DND-41 (cell line): ENCODE data around the gene LTBR.

Source experiments
- ATAC-seq: fragments of 200-7000 bp; cut with Tn5 transposase; 3 replicates; pipeline ENCODE4 v1.9.1; 2021; ENCODE audit warnings: low read depth; ENCODE audit not compliant: insufficient read depth
- DNase-seq: peaks from one replicate; pipeline ENCODE4 v3.0.0-alpha.2; 2020
- H2AFZ ChIP-seq: 2 replicates; pipeline ENCODE4 v1.6.0; 2012; ENCODE audit warnings: low read depth, low read length
- H3K27ac ChIP-seq: 2 replicates; pipeline ENCODE4 v1.5.1; 2012; ENCODE audit warnings: low read length, inconsistent platforms
- H3K27me3 ChIP-seq: fragments of 200-600 bp; sonication (generic); 2 replicates; pipeline ENCODE4 v1.6.0; 2012; ENCODE audit warnings: low read length, mild to moderate bottlenecking, inconsistent platforms; ENCODE audit not compliant: insufficient read depth, poor library complexity
- H3K36me3 ChIP-seq: 2 replicates; pipeline ENCODE4 v1.5.1; 2012; ENCODE audit warnings: low read length, inconsistent platforms; ENCODE audit not compliant: insufficient read depth
- H3K4me1 ChIP-seq: 2 replicates; pipeline ENCODE4 v1.5.1; 2012; ENCODE audit warnings: mild to moderate bottlenecking, low read length; ENCODE audit not compliant: insufficient read depth
- H3K4me2 ChIP-seq: 2 replicates; pipeline ENCODE4 v1.6.0; 2012; ENCODE audit warnings: mild to moderate bottlenecking, moderate library complexity, low read length, inconsistent platforms; ENCODE audit not compliant: insufficient read depth
- H3K4me3 ChIP-seq, 2 experiments: fragments of 200-600 bp in 1 of 2; shearing (Covaris generic) in 1 of 2; 2 replicates each; pipeline ENCODE4 v1.5.1; 2012 to 2016; ENCODE audit warnings: inconsistent platforms in 2 of 2, low read length in 2 of 2, mild to moderate bottlenecking in 2 of 2, low read depth in 1 of 2, moderate library complexity in 1 of 2
- H3K79me2 ChIP-seq: 2 replicates; pipeline ENCODE4 v1.6.0; 2012; ENCODE audit warnings: low read length, inconsistent platforms; ENCODE audit not compliant: insufficient read depth
- H3K9ac ChIP-seq: 2 replicates; pipeline ENCODE4 v1.6.0; 2012; ENCODE audit warnings: low read depth, mild to moderate bottlenecking, inconsistent platforms, low read length, moderate library complexity
- H3K9me3 ChIP-seq: 2 replicates; pipeline ENCODE4 v1.5.1; 2012; ENCODE audit warnings: low read length, moderate library complexity, mild to moderate bottlenecking, inconsistent platforms; ENCODE audit not compliant: insufficient read depth, severe bottlenecking
- H4K20me1 ChIP-seq: 2 replicates; pipeline ENCODE4 v1.6.0; 2012; ENCODE audit warnings: low read length; ENCODE audit not compliant: insufficient read depth
- EZH2 ChIP-seq: IDR thresholded peaks from 3 replicates; pipeline ENCODE4 v1.6.1; 2012; ENCODE audit warnings: borderline replicate concordance, low read depth, mild to moderate bottlenecking, moderate library complexity, low read length, inconsistent platforms; ENCODE audit not compliant: severe bottlenecking
- TF ChIP-seq, protein P1 (sequence below): IDR thresholded peaks from 2 replicates; pipeline ENCODE4 v1.5.1; 2012; ENCODE audit warnings: borderline replicate concordance, low read length, moderate library complexity, mild to moderate bottlenecking; ENCODE audit not compliant: poor library complexity, severe bottlenecking; ENCODE audit errors: extremely low read depth

LTBR gene

DNA sequence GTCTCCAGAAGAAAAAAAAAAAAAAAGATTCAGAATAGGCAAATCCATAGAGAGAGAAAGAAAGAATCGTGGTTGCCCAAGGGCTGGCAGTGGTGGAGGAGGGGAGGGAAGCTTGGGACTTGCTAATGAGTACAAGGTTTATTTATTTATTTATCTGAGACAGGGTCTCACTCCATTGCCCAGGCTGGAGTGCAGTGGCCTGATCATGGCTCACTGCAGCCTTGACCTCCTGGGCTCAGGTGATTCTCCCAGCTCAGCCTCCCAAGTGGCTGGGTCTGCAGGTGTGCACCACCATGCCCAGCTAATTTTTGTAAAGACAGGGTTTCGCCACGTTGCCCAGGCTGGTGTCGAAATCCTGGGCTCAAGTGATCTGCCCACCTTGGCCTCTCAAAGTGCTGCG is 32.3 kb upstream of the LTBR start:
- TF ChIP-seq EZH2: no peak
- TF ChIP-seq, protein P1, sequence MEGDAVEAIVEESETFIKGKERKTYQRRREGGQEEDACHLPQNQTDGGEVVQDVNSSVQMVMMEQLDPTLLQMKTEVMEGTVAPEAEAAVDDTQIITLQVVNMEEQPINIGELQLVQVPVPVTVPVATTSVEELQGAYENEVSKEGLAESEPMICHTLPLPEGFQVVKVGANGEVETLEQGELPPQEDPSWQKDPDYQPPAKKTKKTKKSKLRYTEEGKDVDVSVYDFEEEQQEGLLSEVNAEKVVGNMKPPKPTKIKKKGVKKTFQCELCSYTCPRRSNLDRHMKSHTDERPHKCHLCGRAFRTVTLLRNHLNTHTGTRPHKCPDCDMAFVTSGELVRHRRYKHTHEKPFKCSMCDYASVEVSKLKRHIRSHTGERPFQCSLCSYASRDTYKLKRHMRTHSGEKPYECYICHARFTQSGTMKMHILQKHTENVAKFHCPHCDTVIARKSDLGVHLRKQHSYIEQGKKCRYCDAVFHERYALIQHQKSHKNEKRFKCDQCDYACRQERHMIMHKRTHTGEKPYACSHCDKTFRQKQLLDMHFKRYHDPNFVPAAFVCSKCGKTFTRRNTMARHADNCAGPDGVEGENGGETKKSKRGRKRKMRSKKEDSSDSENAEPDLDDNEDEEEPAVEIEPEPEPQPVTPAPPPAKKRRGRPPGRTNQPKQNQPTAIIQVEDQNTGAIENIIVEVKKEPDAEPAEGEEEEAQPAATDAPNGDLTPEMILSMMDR: no peak
- H3K4me2 ChIP-seq: no peak overlapping the region
- no peak overlapping the region for H3K27ac ChIP-seq
- H4K20me1 ChIP-seq: no peaks in the 10 kb centered on the region
- no peak for ATAC-seq
- no peak overlapping the region for H2AFZ ChIP-seq
- H3K27me3 ChIP-seq: no peaks in the 10 kb centered on the region
- H3K79me2 ChIP-seq: no peaks in the 10 kb centered on the region
- H3K36me3 ChIP-seq: no peaks in the 10 kb centered on the region
- no peak overlapping the region for H3K4me3 ChIP-seq
- H3K9me3 ChIP-seq: no peaks in the 10 kb centered on the region
- peaks cover 5% of the 10 kb centered on the region; the same call in 1 of the 2 replicates for H3K4me1 ChIP-seq
- H3K9ac ChIP-seq: no peak overlapping the region
- no peak for DNase-seq

DNA sequence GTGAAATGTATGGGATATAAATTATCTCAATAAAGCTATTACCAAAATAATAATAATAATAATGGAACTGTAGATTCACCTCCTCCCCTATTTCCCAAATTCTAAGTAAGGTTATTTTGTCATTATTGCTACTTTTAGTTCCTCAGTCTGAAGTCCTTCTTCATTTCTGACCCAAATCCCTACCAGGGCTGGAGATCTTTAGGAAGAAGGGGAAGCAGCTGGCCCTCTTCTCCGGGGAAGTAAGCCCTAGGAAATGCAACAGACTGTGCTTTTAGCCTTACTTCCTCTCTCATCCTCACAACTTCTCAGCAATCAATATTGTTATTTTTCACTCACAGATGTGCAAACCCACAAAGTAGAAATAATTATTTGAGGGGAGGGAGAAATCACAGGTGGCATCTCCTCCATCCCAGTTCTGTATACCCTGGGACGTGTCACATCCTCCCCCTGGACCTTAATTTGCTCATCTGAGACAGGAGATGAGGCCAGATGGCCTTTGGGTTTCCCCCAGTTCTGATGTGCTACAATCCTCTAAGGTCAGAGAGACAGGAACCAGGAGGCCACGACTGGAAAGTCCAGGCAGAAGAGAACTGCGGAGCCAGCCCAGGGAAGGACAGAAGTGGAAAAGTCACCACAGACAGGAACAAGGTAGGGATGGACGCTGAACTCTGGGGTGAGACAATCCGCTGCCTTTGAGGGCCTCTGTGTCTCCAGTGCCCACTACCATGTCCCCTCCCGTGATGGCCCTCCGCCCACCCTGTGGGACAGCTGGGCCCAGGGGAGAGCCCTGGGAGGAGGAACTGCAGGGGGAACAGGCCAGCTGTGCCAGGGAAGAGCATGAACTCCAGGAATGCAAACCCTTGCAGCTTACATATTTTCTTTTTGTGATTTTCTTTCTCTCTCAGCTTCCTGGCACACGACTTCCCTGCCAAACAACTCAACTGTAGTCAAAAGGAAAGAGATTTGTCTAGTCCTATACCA is 31.5 kb upstream of the LTBR start:
- no peaks in the 10 kb centered on the region for H3K36me3 ChIP-seq
- H3K9me3 ChIP-seq: no peaks in the 10 kb centered on the region
- no peak overlapping the region for H3K4me3 ChIP-seq
- DNase-seq: no peak
- ATAC-seq: no peak
- H3K27ac ChIP-seq: no peak overlapping the region
- TF ChIP-seq EZH2: no peak
- TF ChIP-seq, protein P1: no peak
- no peak overlapping the region for H2AFZ ChIP-seq
- H3K79me2 ChIP-seq: no peaks in the 10 kb centered on the region
- H3K9ac ChIP-seq: no peak overlapping the region
- no peak overlapping the region for H3K4me2 ChIP-seq
- no peaks in the 10 kb centered on the region for H4K20me1 ChIP-seq
- H3K4me1 ChIP-seq: peaks cover 3% of the 10 kb centered on the region; the same call in 1 of the 2 replicates
- no peaks in the 10 kb centered on the region for H3K27me3 ChIP-seq

DNA sequence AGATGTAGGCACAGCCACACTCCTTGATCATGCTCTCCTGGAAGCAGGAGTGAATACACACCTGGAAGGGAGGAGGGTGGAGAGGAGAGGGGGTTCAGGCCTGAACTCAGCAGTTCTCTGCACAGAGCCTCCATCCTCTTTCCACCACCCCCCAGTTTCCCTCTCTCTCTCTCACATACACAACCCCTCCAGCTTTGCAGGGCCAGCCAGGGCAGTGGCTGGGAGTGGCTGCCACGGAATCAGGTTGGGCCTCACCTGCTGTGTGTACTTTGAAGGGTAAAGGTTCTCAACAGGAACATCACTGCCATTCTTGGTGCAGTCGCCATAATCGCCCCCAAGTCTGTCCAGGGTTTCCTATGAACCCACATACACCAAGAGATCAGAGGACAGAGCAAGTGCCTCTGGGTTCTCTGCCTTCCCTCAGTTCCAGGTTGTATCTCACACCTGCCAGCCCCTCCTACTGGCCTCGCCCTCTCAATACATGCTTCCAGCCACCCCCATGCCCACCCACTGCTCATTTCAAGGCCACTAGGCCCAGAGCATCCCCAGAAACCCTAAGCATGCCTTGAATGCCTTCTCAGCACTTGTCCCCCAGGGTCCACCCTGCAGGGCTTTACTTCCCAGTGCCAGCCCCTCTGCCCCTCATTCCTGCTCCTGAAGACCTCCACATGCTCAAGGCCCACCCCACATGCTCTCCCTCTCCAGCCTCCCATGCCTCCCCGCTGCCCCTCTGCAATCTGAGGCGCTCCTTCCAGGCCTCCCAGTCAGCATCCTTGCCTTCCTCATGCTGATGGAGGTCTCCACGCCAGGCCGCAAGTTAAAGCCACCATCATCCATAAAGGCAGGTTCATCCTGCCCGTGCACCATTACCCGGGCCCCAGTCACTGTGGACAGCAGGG is 29.2 kb upstream of the LTBR start:
- Histone ChIP-seq H3K4me2 (no peak overlapping the region), H3K36me3 (no peaks in the 10 kb centered on the region), H4K20me1 (no peaks in the 10 kb centered on the region), H3K9ac (no peak overlapping the region), H3K4me1 (no peaks in the 10 kb centered on the region), H2AFZ (no peak overlapping the region), H3K4me3 (no peak overlapping the region), H3K27me3 (no peaks in the 10 kb centered on the region), H3K9me3 (no peaks in the 10 kb centered on the region), H3K27ac (no peak overlapping the region), H3K79me2 (no peaks in the 10 kb centered on the region)
- DNase-seq (no peak), ATAC-seq (no peak)
- TF ChIP-seq EZH2: no peak
- TF ChIP-seq, protein P1: no peak
